HFFc6 (cell line): ENCODE results near the gene CPED1. TPM values are rescaled to one million over a fixed set of nuclear protein-coding genes. Genes with fewer than 3 reads are reported as not detected.
A peak's percentile ranks its signal among the peaks of the same experiment; 100 is the strongest.

Experiments
- DNase-seq: peaks from one replicate; pipeline ENCODE4 v3.0.0-alpha.2; 2018
- H3K27ac Mint-ChIP-seq: 2 replicates; pipeline ENCODE4 v1.8.0; 2020; ENCODE audit warnings: mild to moderate bottlenecking, mixed read lengths
- H3K27me3 Mint-ChIP-seq: 2 replicates; pipeline ENCODE4 v1.8.0; 2021; ENCODE audit warnings: mild to moderate bottlenecking, moderate library complexity, mixed read lengths; ENCODE audit not compliant: insufficient read depth
- H3K36me3 Mint-ChIP-seq: 2 replicates; pipeline ENCODE4 v1.8.0; 2021; ENCODE audit warnings: low read depth, mixed read lengths
- H3K4me1 Mint-ChIP-seq: 2 replicates; pipeline ENCODE4 v1.8.0; 2020; ENCODE audit warnings: low read depth, mixed read lengths
- H3K4me3 Mint-ChIP-seq: 2 replicates; pipeline ENCODE4 v1.8.0; 2020; ENCODE audit warnings: mild to moderate bottlenecking, moderate library complexity, mixed read lengths
- H3K9me3 Mint-ChIP-seq: 2 replicates; pipeline ENCODE4 v1.8.0; 2020; ENCODE audit warnings: mild to moderate bottlenecking, mixed read lengths
- total RNA-seq, 6 experiments: library from RNA; stranded (reverse); fragmentation: NEBNext Ultra II Directional; extraction: Animal tissue kit (Norgen Biotek cat#: 25700); gene quantifications; 2 replicates in 1 of 6; 3 replicates in 5 of 6; pipeline ENCODE4 v1.2.3, GENCODE V29; 2021
- TF ChIP-seq, protein P1 (sequence below): fragments of 200-600 bp; sonication (generic); IDR thresholded peaks from 2 replicates; pipeline ENCODE4 v1.5.0; 2021; ENCODE audit warnings: antibody characterized with exemption, mild to moderate bottlenecking

CPED1 gene
- total RNA-seq, 6 experiments from 2014 or later, result 85.0 to 112 (median 95.9) TPM

DNA sequence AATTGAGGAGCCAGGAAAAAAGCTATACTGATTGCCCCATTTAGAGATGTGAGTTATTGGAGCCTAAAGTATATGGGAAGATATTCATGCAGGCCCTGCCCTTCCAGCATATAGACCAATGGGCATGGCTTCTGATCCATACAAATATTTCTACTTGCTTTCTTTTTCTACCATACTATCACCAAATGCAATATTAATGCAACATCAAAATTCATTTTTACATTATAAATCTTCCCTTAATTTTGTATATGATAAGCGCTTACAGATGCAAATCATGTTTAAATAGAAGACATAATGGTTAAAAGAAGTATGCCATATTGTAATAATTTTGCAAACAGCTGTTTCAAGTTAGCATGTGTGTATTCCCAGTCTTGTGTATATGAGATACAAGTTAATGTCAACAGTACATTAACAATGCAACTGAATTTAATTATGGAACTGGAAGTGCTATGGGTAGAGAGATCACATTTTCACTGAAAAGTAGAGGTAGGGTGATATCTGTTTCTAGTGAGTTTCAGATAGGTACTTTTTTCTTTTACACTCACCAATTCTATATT is 315.7 kb downstream of the CPED1 start:
- no peak for DNase-seq
- peak overlapping the region; percentile 95; the same call in 1 of the 2 replicates for H3K27ac Mint-ChIP-seq
- TF ChIP-seq, protein P1, sequence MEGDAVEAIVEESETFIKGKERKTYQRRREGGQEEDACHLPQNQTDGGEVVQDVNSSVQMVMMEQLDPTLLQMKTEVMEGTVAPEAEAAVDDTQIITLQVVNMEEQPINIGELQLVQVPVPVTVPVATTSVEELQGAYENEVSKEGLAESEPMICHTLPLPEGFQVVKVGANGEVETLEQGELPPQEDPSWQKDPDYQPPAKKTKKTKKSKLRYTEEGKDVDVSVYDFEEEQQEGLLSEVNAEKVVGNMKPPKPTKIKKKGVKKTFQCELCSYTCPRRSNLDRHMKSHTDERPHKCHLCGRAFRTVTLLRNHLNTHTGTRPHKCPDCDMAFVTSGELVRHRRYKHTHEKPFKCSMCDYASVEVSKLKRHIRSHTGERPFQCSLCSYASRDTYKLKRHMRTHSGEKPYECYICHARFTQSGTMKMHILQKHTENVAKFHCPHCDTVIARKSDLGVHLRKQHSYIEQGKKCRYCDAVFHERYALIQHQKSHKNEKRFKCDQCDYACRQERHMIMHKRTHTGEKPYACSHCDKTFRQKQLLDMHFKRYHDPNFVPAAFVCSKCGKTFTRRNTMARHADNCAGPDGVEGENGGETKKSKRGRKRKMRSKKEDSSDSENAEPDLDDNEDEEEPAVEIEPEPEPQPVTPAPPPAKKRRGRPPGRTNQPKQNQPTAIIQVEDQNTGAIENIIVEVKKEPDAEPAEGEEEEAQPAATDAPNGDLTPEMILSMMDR, result no peak
- H3K9me3 Mint-ChIP-seq, result no peaks in the 10 kb centered on the region
- H3K27me3 Mint-ChIP-seq, result no peaks in the 10 kb centered on the region; the same call in 1 of the 2 replicates
- H3K36me3 Mint-ChIP-seq, result peaks cover 7% of the 10 kb centered on the region; the same call in 1 of the 2 replicates
- H3K4me1 Mint-ChIP-seq, result peaks cover 77% of the 10 kb centered on the region
- H3K4me3 Mint-ChIP-seq, result peak overlapping the region; percentile 2; the same call in 1 of the 2 replicates

DNA sequence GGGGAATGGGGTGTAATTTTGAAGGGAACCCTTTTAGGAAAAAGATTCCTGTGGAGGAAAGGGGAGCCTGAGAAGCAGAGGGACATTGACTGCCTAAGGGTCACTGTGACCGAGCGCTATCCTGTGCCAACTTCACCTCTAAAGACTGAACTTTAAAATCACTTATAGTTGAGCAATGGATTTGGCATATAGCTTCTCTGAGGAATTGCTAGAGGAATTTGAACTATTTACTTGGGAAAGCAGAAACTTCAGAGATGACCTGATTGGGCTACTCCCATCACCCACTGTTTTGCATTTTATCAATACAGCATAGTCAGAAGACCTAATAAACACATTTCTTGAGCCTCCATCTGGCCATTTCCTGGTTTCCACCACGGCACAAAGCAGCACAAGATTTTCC is 316.6 kb downstream of the CPED1 start:
- H3K27me3 Mint-ChIP-seq, result no peaks in the 10 kb centered on the region; the same call in 1 of the 2 replicates
- DNase-seq, result peak; percentile 16
- H3K4me3 Mint-ChIP-seq, result peak overlapping the region; percentile 41
- TF ChIP-seq, protein P1, result no peak
- H3K9me3 Mint-ChIP-seq, result peaks cover 5% of the 10 kb centered on the region
- peaks cover 75% of the 10 kb centered on the region for H3K4me1 Mint-ChIP-seq
- H3K27ac Mint-ChIP-seq, result peak overlapping the region; percentile 25
- H3K36me3 Mint-ChIP-seq, result peaks cover 12% of the 10 kb centered on the region; the same call in 1 of the 2 replicates

DNA sequence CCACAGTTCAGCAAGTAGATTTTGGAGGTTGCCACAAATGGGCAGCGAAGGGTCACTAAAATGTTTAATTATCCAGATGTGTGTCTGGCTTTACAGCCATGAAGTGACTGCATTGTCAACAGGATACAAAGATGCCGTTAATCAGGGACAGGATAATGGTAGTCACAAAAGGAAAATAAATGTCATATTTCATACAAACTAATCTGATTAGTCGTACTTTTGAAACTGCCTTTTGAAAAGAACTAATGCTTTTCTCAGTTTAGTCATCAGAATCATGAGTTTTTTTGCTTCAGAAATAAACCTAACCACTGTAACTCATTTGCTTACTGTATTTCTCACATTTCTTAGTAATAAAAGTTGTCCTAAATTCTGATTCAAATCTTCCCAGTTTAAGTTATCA is 318.1 kb downstream of the CPED1 start:
- peaks cover 12% of the 10 kb centered on the region; the same call in 1 of the 2 replicates for H3K36me3 Mint-ChIP-seq

DNA sequence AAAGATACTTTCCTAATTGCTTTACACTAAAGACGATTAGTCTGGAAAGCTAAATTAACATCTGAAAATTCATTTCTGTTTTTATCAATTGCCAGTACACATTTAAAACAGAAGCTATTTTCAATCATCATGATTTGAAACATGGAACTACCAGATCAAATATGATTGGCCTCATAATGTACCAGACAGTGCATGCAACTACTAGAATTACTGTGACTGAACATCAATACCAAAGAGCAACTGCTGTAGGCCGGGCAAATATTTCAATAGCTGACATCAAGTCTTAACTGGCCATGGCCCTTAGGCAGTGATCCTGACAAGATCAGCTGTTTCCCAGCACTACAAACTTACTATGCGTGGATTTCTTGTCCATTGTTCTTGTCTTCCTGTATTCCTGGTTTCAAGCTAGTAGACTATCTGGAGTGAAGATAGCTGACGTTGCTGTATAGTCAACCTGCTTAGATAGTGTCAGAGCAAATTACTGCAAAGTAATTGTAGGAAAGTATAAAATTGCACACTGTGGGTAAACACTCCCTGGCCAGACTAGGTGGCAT is 318.6 kb downstream of the CPED1 start:
- H3K27me3 Mint-ChIP-seq, result no peaks in the 10 kb centered on the region
- TF ChIP-seq, protein P1, result no peak
- peaks cover 17% of the 10 kb centered on the region for H3K9me3 Mint-ChIP-seq
- H3K36me3 Mint-ChIP-seq, result peaks cover 12% of the 10 kb centered on the region; the same call in 1 of the 2 replicates
- peaks cover 55% of the 10 kb centered on the region for H3K4me1 Mint-ChIP-seq
- H3K4me3 Mint-ChIP-seq, result no peak overlapping the region
- no peak for DNase-seq
- no peak overlapping the region for H3K27ac Mint-ChIP-seq

More for the DNA sequence above, 318.1 kb downstream of the CPED1 start:
- H3K4me1 Mint-ChIP-seq, result peaks cover 60% of the 10 kb centered on the region
- peaks cover 17% of the 10 kb centered on the region for H3K9me3 Mint-ChIP-seq
- no peak for DNase-seq
- H3K4me3 Mint-ChIP-seq, result no peak overlapping the region
- TF ChIP-seq, protein P1, result no peak
- H3K27ac Mint-ChIP-seq, result peak overlapping the region; percentile 46; the same call in 1 of the 2 replicates
- H3K27me3 Mint-ChIP-seq, result no peaks in the 10 kb centered on the region; the same call in 1 of the 2 replicates

DNA sequence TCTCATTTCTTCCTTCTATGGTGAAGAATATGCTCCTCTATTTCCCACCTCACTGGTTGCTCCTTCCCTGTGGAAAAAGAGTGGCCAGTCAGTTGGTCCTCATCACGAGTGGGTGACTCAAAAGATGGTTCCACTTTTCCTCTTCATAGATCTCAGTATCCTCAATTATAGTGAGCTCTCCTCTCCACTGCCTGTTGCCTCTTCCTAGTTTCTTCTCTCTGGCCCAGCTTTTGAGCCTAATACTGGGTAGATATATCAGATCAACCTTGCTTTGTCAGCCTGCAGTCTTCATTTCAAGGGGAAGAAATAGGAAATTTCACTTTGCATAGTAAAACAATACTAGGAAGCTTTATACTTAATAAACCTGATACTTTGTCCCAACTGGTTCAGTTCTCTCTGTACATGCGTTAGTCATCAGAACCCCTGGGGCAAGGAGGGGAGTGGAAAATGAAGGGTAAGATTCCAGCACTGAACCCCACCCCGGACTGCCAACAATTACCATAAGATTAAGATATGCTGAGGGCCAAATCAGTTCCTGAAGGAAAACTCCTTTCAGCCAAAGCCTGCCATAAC is 324.8 kb downstream of the CPED1 start:
- H3K4me1 Mint-ChIP-seq, result peaks cover 23% of the 10 kb centered on the region
- peak overlapping the region; percentile 31 for H3K4me3 Mint-ChIP-seq
- DNase-seq, result peak; percentile 18
- H3K27ac Mint-ChIP-seq, result peak overlapping the region; percentile 11; the same call in 1 of the 2 replicates
- TF ChIP-seq, protein P1, result no peak
- H3K27me3 Mint-ChIP-seq, result peaks cover 3% of the 10 kb centered on the region
- H3K9me3 Mint-ChIP-seq, result peaks cover 17% of the 10 kb centered on the region
- H3K36me3 Mint-ChIP-seq, result peaks cover 12% of the 10 kb centered on the region; the same call in 1 of the 2 replicates
